Right lobe of liver (tissue), 4 donors: ENCODE data around the gene DPP6.

Source experiments
- CTCF ChIP-seq, 4 donors: fragments of 200-600 bp in 3 of 4; fragments of 450-650 bp in 1 of 4; IDR thresholded peaks; one replicate each; pipeline versions ENCODE4 v1.5.1 to v1.8.0; 2016 to 2022; ENCODE audit warnings: antibody characterized with exemption in 4 of 4, mild to moderate bottlenecking in 2 of 4
- POLR2A ChIP-seq: fragments of 450-650 bp; IDR thresholded peaks from one replicate; pipeline ENCODE4 v1.6.1; 2017; ENCODE audit warnings: antibody characterized with exemption, mild to moderate bottlenecking
- donor health status: DM: no; HTN: no; CAD: no.
- donor health status: DM: no; HTN: no; CAD: no.
- donor health status: DM: no; HTN: yes; CAD: no.

GRCh38 chr7:154652564-154652963, 600.4 kb downstream of the DPP6 start:
- no peak for TF ChIP-seq CTCF (IDR thresholded peaks at IDR 0.05)
- no peak for TF ChIP-seq POLR2A
